ENCODE data around the gene STXBP1.

The STXBP1 gene

DNA sequence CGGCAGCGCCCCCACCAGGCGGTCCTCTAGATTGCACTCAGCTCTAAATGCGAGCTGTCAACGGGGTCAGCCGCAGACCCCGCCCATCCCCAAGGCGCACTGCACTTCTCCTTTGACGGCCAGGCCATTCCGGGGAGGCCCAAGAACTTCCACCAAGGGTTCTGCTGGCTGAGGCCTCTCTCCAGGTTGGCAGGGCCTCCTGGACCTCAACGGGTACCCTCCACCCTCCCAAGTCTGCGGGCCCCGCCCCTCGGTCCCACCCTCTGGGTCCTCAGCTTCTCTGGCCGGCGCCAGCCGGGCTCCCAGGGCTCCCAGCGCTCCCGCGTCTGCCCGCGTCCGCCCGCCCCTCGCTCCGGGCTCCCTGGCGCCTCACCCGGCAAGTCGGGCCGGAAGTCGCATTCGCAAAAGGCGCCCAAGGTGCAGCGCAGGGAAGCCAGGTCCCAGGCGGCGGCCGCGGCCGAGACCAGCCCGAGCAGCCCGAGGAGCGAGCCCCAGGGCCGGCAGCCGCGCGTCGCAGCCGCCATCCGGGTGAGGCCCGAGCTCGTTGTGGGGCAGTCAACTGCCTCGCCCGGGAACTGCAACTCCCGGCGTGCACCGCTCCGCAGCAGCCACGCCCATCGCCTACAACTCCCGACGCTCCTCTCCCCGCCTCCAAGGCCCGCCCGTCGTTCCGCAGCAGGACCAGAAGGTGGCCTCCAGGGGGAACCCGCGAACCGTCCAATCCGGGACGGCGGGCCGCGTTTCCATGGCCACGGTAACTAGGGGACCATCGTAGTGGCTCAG is 122.9 kb downstream of the STXBP1 start, which contains the start of gene TOR2A:
Gene TOR2A, minus strand, starts transcription at position 548 of the 783 bp plus-strand sequence. Its CDS starts 24 bp downstream, at position 524.
- DNase-seq (ENCODE audit: low read depth), result peak; percentile 98

DNA sequence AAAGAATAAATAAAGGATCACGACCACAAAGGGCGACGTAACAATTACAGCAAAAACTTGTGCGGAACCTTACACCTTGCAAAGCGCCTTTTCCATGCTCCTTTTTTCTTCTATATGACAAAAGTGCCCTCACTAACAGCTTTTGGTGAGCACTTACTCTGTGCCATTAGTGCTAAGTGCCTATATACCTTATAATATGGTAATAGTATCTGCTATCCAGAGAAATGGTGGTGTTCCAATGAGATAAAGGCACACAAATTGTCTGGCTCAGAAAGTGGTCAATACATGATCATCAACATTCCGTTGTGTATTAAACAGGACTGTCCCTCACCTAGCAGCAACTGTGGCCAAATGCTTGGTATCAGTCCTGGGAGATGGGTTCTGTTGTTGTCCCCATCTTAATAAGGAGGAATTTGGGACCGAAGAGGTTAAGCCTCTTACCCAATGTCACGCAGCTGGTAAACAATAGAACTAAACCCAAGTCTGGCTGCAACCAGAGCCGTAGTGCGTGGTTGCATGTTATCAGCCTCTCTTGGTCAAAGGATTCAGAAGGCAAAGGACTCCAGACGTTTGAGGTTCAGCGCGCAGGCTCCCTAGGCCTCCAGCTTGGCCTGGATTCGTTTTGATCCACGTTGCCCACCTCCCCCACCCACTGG is 123.6 kb downstream of the STXBP1 start:
- DNase-seq (ENCODE audit: low read depth), result no peak

- DNase-seq (ENCODE audit: low read depth), result no peak
Observed at GRCh38 chr9:127738666-127739065, 126.6 kb downstream of the STXBP1 start.

- DNase-seq (ENCODE audit: low read depth), result no peak
Observed at GRCh38 chr9:127739614-127740330, 127.7 kb downstream of the STXBP1 start.

GRCh38 chr9:127741831-127742434 is 129.9 kb downstream of the STXBP1 start:
- no peak for DNase-seq (ENCODE audit: low read depth)

Measured in iris pigment epithelial cell (primary cell).